ENCODE data around the gene TRAPPC5.

DNA sequence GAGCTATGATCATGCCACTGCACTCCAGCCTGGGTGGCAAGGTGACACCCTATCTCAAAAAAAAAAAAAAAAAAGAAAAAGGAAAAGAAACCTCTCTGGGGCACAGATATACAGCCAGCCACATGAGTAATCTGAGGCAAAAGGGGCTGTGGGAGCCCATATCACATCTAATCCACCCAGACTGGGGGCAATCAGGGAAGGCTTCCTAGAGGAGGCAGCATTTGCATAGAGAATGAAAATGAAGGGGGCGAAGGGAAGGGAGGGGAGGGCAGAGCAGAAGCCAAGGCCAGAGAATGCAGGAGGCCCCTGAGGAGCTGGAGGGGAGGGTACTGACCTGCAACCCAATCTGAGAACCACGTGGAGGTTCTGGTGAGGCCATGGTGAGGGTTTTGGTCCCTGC is 30.5 kb upstream of the TRAPPC5 start:
- no peak for TF ChIP-seq CTCF (IDR thresholded peaks at IDR 0.05)
- TF ChIP-seq POLR2A (IDR thresholded peaks at IDR 0.05): no peak

All from thyroid gland (tissue), 4 donors.